ENCODE data around the gene ARMC7.

Gene ARMC7

DNA sequence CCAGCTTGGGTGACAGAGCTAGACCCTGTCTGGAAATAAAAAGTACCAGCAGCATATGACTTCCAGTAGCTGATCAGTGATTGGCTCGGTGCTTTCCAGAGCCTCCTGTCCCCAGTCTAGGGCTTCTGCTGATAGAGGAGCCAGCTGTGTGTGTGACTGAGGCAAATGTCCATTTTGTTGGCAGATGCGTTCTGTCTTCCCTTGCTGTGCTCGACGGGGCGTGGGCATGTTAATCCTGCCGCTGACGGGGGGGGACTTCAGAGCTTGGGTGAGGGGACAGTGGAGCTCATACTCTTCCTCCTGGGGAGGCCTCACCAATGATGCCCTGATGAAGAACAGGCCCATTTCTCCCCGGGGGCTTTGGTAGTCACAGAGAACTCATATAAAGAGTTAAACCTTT, 48.2 kb upstream of the ARMC7 start:
- TF ChIP-seq EZH2phosphoT487 (IDR thresholded peaks at IDR 0.05; ENCODE audit: borderline replicate concordance) = no peak
- TF ChIP-seq, protein P1, sequence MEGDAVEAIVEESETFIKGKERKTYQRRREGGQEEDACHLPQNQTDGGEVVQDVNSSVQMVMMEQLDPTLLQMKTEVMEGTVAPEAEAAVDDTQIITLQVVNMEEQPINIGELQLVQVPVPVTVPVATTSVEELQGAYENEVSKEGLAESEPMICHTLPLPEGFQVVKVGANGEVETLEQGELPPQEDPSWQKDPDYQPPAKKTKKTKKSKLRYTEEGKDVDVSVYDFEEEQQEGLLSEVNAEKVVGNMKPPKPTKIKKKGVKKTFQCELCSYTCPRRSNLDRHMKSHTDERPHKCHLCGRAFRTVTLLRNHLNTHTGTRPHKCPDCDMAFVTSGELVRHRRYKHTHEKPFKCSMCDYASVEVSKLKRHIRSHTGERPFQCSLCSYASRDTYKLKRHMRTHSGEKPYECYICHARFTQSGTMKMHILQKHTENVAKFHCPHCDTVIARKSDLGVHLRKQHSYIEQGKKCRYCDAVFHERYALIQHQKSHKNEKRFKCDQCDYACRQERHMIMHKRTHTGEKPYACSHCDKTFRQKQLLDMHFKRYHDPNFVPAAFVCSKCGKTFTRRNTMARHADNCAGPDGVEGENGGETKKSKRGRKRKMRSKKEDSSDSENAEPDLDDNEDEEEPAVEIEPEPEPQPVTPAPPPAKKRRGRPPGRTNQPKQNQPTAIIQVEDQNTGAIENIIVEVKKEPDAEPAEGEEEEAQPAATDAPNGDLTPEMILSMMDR (conservative IDR thresholded peaks at IDR 0.05; ENCODE audit: low read length) = no peak
- Histone ChIP-seq H3K79me2 (ENCODE audit: insufficient read depth, low read length) (no peaks in the 10 kb centered on the region), H2AFZ (ENCODE audit: low read length) (no peak overlapping the region), H3K4me2 (ENCODE audit: low read depth, low read length, poor library complexity, severe bottlenecking) (no peak overlapping the region), H3K4me1 (ENCODE audit: insufficient read depth, low read length, poor library complexity, severe bottlenecking) (no peaks in the 10 kb centered on the region), H3K4me3 (ENCODE audit: low read length, poor library complexity, severe bottlenecking) (no peak overlapping the region), H3K27me3 (ENCODE audit: insufficient read depth, low read length, poor library complexity, severe bottlenecking) (no peaks in the 10 kb centered on the region), H3K9me2 (replicated peaks; ENCODE audit: low read depth, low read length) (no peaks in the 10 kb centered on the region), H3F3A (ENCODE audit: low read depth) (no peaks in the 10 kb centered on the region), H3K9me3 (ENCODE audit: insufficient read depth, low read depth, low read length) (no peaks in the 10 kb centered on the region), H3K9ac (ENCODE audit: low read depth, low read length, poor library complexity, severe bottlenecking) (no peak overlapping the region), H4K20me1 (ENCODE audit: insufficient read depth, low read length, poor library complexity, severe bottlenecking) (no peaks in the 10 kb centered on the region), H3K36me3 (ENCODE audit: insufficient read depth, low read length) (peaks cover 53% of the 10 kb centered on the region; the same call in 1 of the 2 replicates)

DNA sequence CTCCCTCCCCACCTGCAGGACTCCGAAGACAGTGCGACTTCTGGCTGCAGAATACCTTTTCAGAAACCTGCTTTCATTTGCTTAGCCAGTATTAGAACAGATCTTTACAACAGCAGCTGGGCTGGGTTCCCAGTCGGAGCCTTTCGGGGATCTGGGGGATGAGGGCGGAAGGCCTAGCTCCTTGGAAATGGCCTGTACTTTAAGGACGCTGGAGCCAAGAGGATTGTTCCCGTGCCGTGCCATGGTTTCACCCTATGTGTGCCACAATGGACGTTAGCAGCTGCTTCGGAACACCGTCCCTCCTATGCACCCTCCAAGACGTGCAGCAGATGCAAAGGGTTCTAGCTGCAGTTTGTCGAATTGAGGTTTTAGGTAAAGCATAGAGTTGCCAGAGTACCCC, 46.6 kb upstream of the ARMC7 start:
- no peak overlapping the region for H3K9ac ChIP-seq (ENCODE audit: low read depth, low read length, poor library complexity, severe bottlenecking)
- H2AFZ ChIP-seq (ENCODE audit: low read length) = no peak overlapping the region
- no peak overlapping the region for H3K4me3 ChIP-seq (ENCODE audit: low read length, poor library complexity, severe bottlenecking)
- H3F3A ChIP-seq (ENCODE audit: low read depth) = no peaks in the 10 kb centered on the region
- H3K9me2 ChIP-seq (replicated peaks; ENCODE audit: low read depth, low read length) = no peaks in the 10 kb centered on the region
- H3K9me3 ChIP-seq (ENCODE audit: insufficient read depth, low read depth, low read length) = no peaks in the 10 kb centered on the region
- peaks cover 50% of the 10 kb centered on the region; the same call in 1 of the 2 replicates for H3K36me3 ChIP-seq (ENCODE audit: insufficient read depth, low read length)
- H3K4me1 ChIP-seq (ENCODE audit: insufficient read depth, low read length, poor library complexity, severe bottlenecking) = peaks cover 9% of the 10 kb centered on the region
- H4K20me1 ChIP-seq (ENCODE audit: insufficient read depth, low read length, poor library complexity, severe bottlenecking) = no peaks in the 10 kb centered on the region
- H3K4me2 ChIP-seq (ENCODE audit: low read depth, low read length, poor library complexity, severe bottlenecking) = no peak overlapping the region
- no peaks in the 10 kb centered on the region for H3K79me2 ChIP-seq (ENCODE audit: insufficient read depth, low read length)
- no peaks in the 10 kb centered on the region for H3K27me3 ChIP-seq (ENCODE audit: insufficient read depth, low read length, poor library complexity, severe bottlenecking)
- TF ChIP-seq, protein P1 (conservative IDR thresholded peaks at IDR 0.05; ENCODE audit: low read length) = no peak
- no peak for TF ChIP-seq EZH2phosphoT487 (IDR thresholded peaks at IDR 0.05; ENCODE audit: borderline replicate concordance)

DNA sequence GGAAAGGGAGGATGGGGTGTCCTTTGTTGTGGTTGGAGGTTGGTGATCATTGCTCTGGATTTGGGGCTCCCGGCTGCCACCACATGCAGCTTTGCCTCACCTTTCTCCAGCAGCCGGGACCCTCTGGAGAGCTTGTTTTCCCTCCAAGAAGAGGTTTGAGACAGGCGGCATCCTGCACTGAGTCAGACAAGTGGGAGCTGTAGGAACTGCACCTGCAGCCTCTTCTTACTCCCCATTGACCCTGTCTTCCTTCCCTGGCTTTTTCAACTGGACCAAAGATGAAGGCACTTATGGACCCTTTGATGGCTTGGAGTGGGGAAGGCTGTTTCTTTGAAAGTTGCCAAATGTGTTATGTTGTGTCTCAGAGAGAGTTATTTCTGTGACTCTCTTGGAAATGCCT, 46.1 kb upstream of the ARMC7 start:
- H3K79me2 ChIP-seq (ENCODE audit: insufficient read depth, low read length) = no peaks in the 10 kb centered on the region
- H3K4me2 ChIP-seq (ENCODE audit: low read depth, low read length, poor library complexity, severe bottlenecking) = no peak overlapping the region
- no peaks in the 10 kb centered on the region for H4K20me1 ChIP-seq (ENCODE audit: insufficient read depth, low read length, poor library complexity, severe bottlenecking)
- peaks cover 50% of the 10 kb centered on the region; the same call in 1 of the 2 replicates for H3K36me3 ChIP-seq (ENCODE audit: insufficient read depth, low read length)
- TF ChIP-seq EZH2phosphoT487 (IDR thresholded peaks at IDR 0.05; ENCODE audit: borderline replicate concordance) = no peak
- no peaks in the 10 kb centered on the region for H3K9me3 ChIP-seq (ENCODE audit: insufficient read depth, low read depth, low read length)
- no peaks in the 10 kb centered on the region for H3K9me2 ChIP-seq (replicated peaks; ENCODE audit: low read depth, low read length)
- H2AFZ ChIP-seq (ENCODE audit: low read length) = no peak overlapping the region
- no peaks in the 10 kb centered on the region for H3K27me3 ChIP-seq (ENCODE audit: insufficient read depth, low read length, poor library complexity, severe bottlenecking)
- H3K4me3 ChIP-seq (ENCODE audit: low read length, poor library complexity, severe bottlenecking) = no peak overlapping the region
- no peak overlapping the region for H3K9ac ChIP-seq (ENCODE audit: low read depth, low read length, poor library complexity, severe bottlenecking)
- H3F3A ChIP-seq (ENCODE audit: low read depth) = no peaks in the 10 kb centered on the region
- H3K4me1 ChIP-seq (ENCODE audit: insufficient read depth, low read length, poor library complexity, severe bottlenecking) = peaks cover 9% of the 10 kb centered on the region

DNA sequence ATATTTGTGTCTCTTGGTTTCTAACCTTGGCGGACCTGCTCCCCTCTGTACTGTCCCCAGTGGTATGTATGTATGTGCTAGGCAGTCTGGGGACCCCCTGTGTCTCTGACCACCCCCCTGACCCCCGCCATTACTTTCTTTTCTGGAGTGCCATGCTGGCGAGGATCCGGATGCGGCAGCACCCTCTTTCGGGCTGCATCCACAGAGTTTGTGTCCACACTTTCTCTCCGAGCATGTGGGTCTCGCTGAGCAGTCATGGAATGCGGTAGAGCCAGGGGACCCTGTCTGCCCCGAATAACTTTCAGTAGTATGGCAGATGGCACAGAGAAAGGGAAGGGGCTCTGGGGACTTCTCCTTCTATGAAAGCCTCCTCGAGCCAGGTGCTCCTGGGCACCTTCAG, 45.7 kb upstream of the ARMC7 start:
- no peak for TF ChIP-seq EZH2phosphoT487 (IDR thresholded peaks at IDR 0.05; ENCODE audit: borderline replicate concordance)
- TF ChIP-seq, protein P1 (conservative IDR thresholded peaks at IDR 0.05; ENCODE audit: low read length) = no peak
- no peak overlapping the region for H3K4me3 ChIP-seq (ENCODE audit: low read length, poor library complexity, severe bottlenecking)
- H3K9me2 ChIP-seq (replicated peaks; ENCODE audit: low read depth, low read length) = no peaks in the 10 kb centered on the region
- no peak overlapping the region for H3K9ac ChIP-seq (ENCODE audit: low read depth, low read length, poor library complexity, severe bottlenecking)
- no peaks in the 10 kb centered on the region for H4K20me1 ChIP-seq (ENCODE audit: insufficient read depth, low read length, poor library complexity, severe bottlenecking)
- no peaks in the 10 kb centered on the region for H3K9me3 ChIP-seq (ENCODE audit: insufficient read depth, low read depth, low read length)
- peaks cover 9% of the 10 kb centered on the region for H3K4me1 ChIP-seq (ENCODE audit: insufficient read depth, low read length, poor library complexity, severe bottlenecking)
- H3K4me2 ChIP-seq (ENCODE audit: low read depth, low read length, poor library complexity, severe bottlenecking) = no peak overlapping the region
- H2AFZ ChIP-seq (ENCODE audit: low read length) = no peak overlapping the region
- no peaks in the 10 kb centered on the region for H3K79me2 ChIP-seq (ENCODE audit: insufficient read depth, low read length)
- H3K36me3 ChIP-seq (ENCODE audit: insufficient read depth, low read length) = peaks cover 50% of the 10 kb centered on the region; the same call in 1 of the 2 replicates
- H3K27me3 ChIP-seq (ENCODE audit: insufficient read depth, low read length, poor library complexity, severe bottlenecking) = no peaks in the 10 kb centered on the region
- no peaks in the 10 kb centered on the region for H3F3A ChIP-seq (ENCODE audit: low read depth)
